Astrocyte of the cerebellum (primary cell): ENCODE measurements around the gene CETN2.

Experiments
- DNase-seq: peaks from one replicate; pipeline ENCODE4 v3.0.0-alpha.2; 2011; ENCODE audit warnings: low read depth
- H3K4me3 ChIP-seq: 2 replicates; pipeline ENCODE4 v1.5.1; 2011; ENCODE audit warnings: mild to moderate bottlenecking, low read depth, low read length, moderate library complexity
- CTCF ChIP-seq: IDR thresholded peaks from 2 replicates; pipeline ENCODE4 v1.5.1; 2012; ENCODE audit warnings: low read length, low read depth, moderate library complexity, mild to moderate bottlenecking; ENCODE audit errors: missing control alignments
- in situ Hi-C: cut with HindIII; loops from 2 replicates; pipeline ENCODE4 v1.10.0; 2017; ENCODE audit warnings: low sequenced_read_pairs

CETN2 gene

GRCh38 chrX:152833378-152833777 is 2.8 kb upstream of the CETN2 start:
- no peak for DNase-seq
- TF ChIP-seq CTCF, result no peak
- no peak overlapping the region for H3K4me3 ChIP-seq
- in situ Hi-C loops, result loop anchor here (25.0 kb wide), 1 partner anchor 1071 kb away; no protein-coding TSS in a partner anchor

- no peak for TF ChIP-seq CTCF
- in situ Hi-C loops, result loop anchor here (25.0 kb wide), 1 partner anchor 1070 kb away; no protein-coding TSS in a partner anchor
- DNase-seq, result no peak
- no peak overlapping the region for H3K4me3 ChIP-seq
Measured at GRCh38 chrX:152832520-152832919, 2.0 kb upstream of the CETN2 start.

- TF ChIP-seq CTCF, result no peak
- no peak for DNase-seq
- H3K4me3 ChIP-seq, result peak overlapping the region; percentile 69
- in situ Hi-C loops, result loop anchor here (25.0 kb wide), 1 partner anchor 1069 kb away; no protein-coding TSS in a partner anchor
Measured at GRCh38 chrX:152831391-152831790, 834 bp upstream of the CETN2 start.

- DNase-seq, result no peak
- no peak for TF ChIP-seq CTCF
- in situ Hi-C loops, result loop anchor here (25.0 kb wide), 1 partner anchor 1063 kb away; no protein-coding TSS in a partner anchor
- no peak overlapping the region for H3K4me3 ChIP-seq
Measured at GRCh38 chrX:152824841-152825374, 5.6 kb downstream of the CETN2 start.

- in situ Hi-C loops, result no loop called here
- DNase-seq, result no peak
- TF ChIP-seq CTCF, result no peak
- H3K4me3 ChIP-seq, result no peak overlapping the region
Measured at GRCh38 chrX:152823657-152824056, 6.9 kb downstream of the CETN2 start.

- no peak overlapping the region for H3K4me3 ChIP-seq
- no peak for DNase-seq
- TF ChIP-seq CTCF, result no peak
- in situ Hi-C loops, result no loop called here
Measured at GRCh38 chrX:152822383-152823086, 8.0 kb downstream of the CETN2 start.
